Stimulated activated CD4-positive, alpha-beta T cell treated with anti-CD3 and anti-CD28 coated beads, Interleukin-1b, Interleukin-23, amount 100 ng/mL, for 1 hour (primary cell): ENCODE measurements around the gene MKX.

Experiments used
- DNase-seq, 2 donors: peaks; one replicate each; pipeline ENCODE4 v3.0.0-alpha.2; 2020; ENCODE audit warnings: low read depth in 2 of 2

The MKX gene

GRCh38 chr10:27745732-27746396 lies at the start of gene MKX:
Gene MKX, minus strand, starts transcription at chr10:27745819. Its CDS starts 2,404 bp downstream, at chr10:27743415.
- no peak for DNase-seq

- DNase-seq, result no peak
These were observed 48.5 kb upstream of the MKX start for GRCh38 chr10:27794157-27794556.

- no peak for DNase-seq
These were observed 46.6 kb upstream of the MKX start for GRCh38 chr10:27792216-27792615.

- DNase-seq, result no peak
These were observed 38.7 kb upstream of the MKX start for GRCh38 chr10:27784272-27784671.

GRCh38 chr10:27783660-27784059 lies 38.0 kb upstream of the MKX start:
- no peak for DNase-seq

GRCh38 chr10:27779462-27780015 lies 33.9 kb upstream of the MKX start:
- no peak for DNase-seq

- no peak for DNase-seq
These were observed 29.2 kb upstream of the MKX start for GRCh38 chr10:27774831-27775230.

- no peak for DNase-seq
These were observed 25.6 kb upstream of the MKX start for GRCh38 chr10:27771231-27771630.

GRCh38 chr10:27770181-27770580 lies 24.6 kb upstream of the MKX start:
- DNase-seq, result no peak

GRCh38 chr10:27760867-27761266 lies 15.2 kb upstream of the MKX start:
- no peak for DNase-seq

- DNase-seq, result no peak
These were observed 14.1 kb upstream of the MKX start for GRCh38 chr10:27759483-27760272.

- no peak for DNase-seq
These were observed 7.1 kb upstream of the MKX start for GRCh38 chr10:27752673-27753237.

- no peak for DNase-seq
These were observed 3.0 kb upstream of the MKX start for GRCh38 chr10:27748601-27749000.

GRCh38 chr10:27747096-27747451 lies 1.5 kb upstream of the MKX start:
- DNase-seq, result no peak

GRCh38 chr10:27746397-27747095 lies 927 bp upstream of the MKX start:
- no peak for DNase-seq

- DNase-seq, result no peak
These were observed 552 bp downstream of the MKX start for GRCh38 chr10:27744802-27745731.

GRCh38 chr10:27743877-27744801 lies 1.5 kb downstream of the MKX start:
- DNase-seq, result no peak

- DNase-seq, result no peak
These were observed 2.4 kb downstream of the MKX start for GRCh38 chr10:27743012-27743876.
